Mucosa of descending colon (tissue), 3 donors: ENCODE data around the gene KCNQ4. TPM values are rescaled to one million over a fixed set of nuclear protein-coding genes. Genes with fewer than 3 reads are reported as not detected.

Experiments
- ATAC-seq: fragments of 200-7000 bp; cut with Tn5 transposase; one replicate; pipeline ENCODE4 v1.9.1; 2020; ENCODE audit warnings: mild to moderate bottlenecking, moderate library complexity
- DNase-seq, 3 donors: peaks; one replicate each; pipeline ENCODE4 v3.0.0-alpha.2; 2020
- H3K36me3 ChIP-seq: fragments of 200-600 bp; one replicate; pipeline ENCODE4 v1.8.0; 2021; ENCODE audit warnings: low read depth, mild to moderate bottlenecking
- H3K4me1 ChIP-seq: fragments of 200-600 bp; one replicate; pipeline ENCODE4 v1.8.0; 2021; ENCODE audit warnings: low read depth, mild to moderate bottlenecking
- H3K4me3 ChIP-seq: fragments of 200-600 bp; one replicate; pipeline ENCODE4 v1.8.0; 2021; ENCODE audit warnings: mild to moderate bottlenecking
- H3K9me3 ChIP-seq: fragments of 200-600 bp; one replicate; pipeline ENCODE4 v1.8.0; 2021; ENCODE audit warnings: mild to moderate bottlenecking
- CTCF ChIP-seq: fragments of 200-600 bp; IDR thresholded peaks from one replicate; pipeline ENCODE4 v1.8.0; 2022; ENCODE audit warnings: antibody characterized with exemption, mild to moderate bottlenecking
- intact Hi-C, 2 donors: fragments of 100-400 bp; cut with DNase I in 1 of 2; cut with micrococcal nuclease in 1 of 2; formaldehyde crosslinking; loops; one replicate each; pipeline versions ENCODE4 v1.11.0 to v1.11.1; 2022; cut with DNase I, micrococcal nuclease
- total RNA-seq, 3 donors: library from RNA; stranded (reverse); fragmentation: NEBNext Ultra II Directional in 2 of 3; extraction: Animal tissue kit (Norgen Biotek cat#: 25700) in 2 of 3; gene quantifications; one replicate each; pipeline versions ENCODE4 v1.2.1 to v1.2.4, GENCODE V29; 2021 to 2023
- donor health status: DM: no; HTN: no; CAD: no; lungs with moderate emphysema.
- donor health status: DM: no; HTN: no; CAD: no.
- donor health status: DM: no; HTN: yes; CAD: no.

KCNQ4 gene
- total RNA-seq, 3 donors from 2014 or later, result 1.3 to 13.0 (median 2.3) TPM

GRCh38 chr1:40797668-40798010 lies 14.1 kb downstream of the KCNQ4 start:
- no peak overlapping the region for H3K4me3 ChIP-seq
- no peaks in the 10 kb centered on the region for H3K9me3 ChIP-seq
- peaks cover 19% of the 10 kb centered on the region for H3K4me1 ChIP-seq
- no peaks in the 10 kb centered on the region for H3K36me3 ChIP-seq
- ATAC-seq (no peak), DNase-seq (no peak)
- intact Hi-C loops, result no loop called here
- TF ChIP-seq CTCF, result no peak

- DNase-seq, result no peak
- intact Hi-C loops, result no loop called here
- no peaks in the 10 kb centered on the region for H3K36me3 ChIP-seq
- no peak for ATAC-seq
- no peak overlapping the region for H3K4me3 ChIP-seq
- TF ChIP-seq CTCF, result no peak
- no peaks in the 10 kb centered on the region for H3K9me3 ChIP-seq
- H3K4me1 ChIP-seq, result peaks cover 19% of the 10 kb centered on the region
These were observed 15.0 kb downstream of the KCNQ4 start for GRCh38 chr1:40798366-40799281.

- DNase-seq (peak in 1 of 3 donors; percentile 29), ATAC-seq (no peak)
- no peak overlapping the region for H3K4me3 ChIP-seq
- peaks cover 19% of the 10 kb centered on the region for H3K4me1 ChIP-seq
- no peaks in the 10 kb centered on the region for H3K9me3 ChIP-seq
- no peaks in the 10 kb centered on the region for H3K36me3 ChIP-seq
- intact Hi-C loops, result no loop called here
- TF ChIP-seq CTCF, result no peak
These were observed 15.8 kb downstream of the KCNQ4 start for GRCh38 chr1:40799351-40799867.

GRCh38 chr1:40801742-40802077 lies 18.1 kb downstream of the KCNQ4 start:
- Histone ChIP-seq H3K4me1 (peaks cover 19% of the 10 kb centered on the region), H3K9me3 (no peaks in the 10 kb centered on the region), H3K36me3 (no peaks in the 10 kb centered on the region), H3K4me3 (no peak overlapping the region)
- DNase-seq (no peak), ATAC-seq (no peak)
- intact Hi-C loops, result no loop called here
- TF ChIP-seq CTCF, result no peak

- intact Hi-C loops, result no loop called here
- no peak overlapping the region for H3K4me3 ChIP-seq
- no peaks in the 10 kb centered on the region for H3K9me3 ChIP-seq
- ATAC-seq, result peak; percentile 98
- no peak for TF ChIP-seq CTCF
- peaks cover 19% of the 10 kb centered on the region for H3K4me1 ChIP-seq
- DNase-seq, result peak; percentile 86 to 91 (median 90)
- no peaks in the 10 kb centered on the region for H3K36me3 ChIP-seq
These were observed 18.6 kb downstream of the KCNQ4 start for GRCh38 chr1:40802078-40802741.
